Measurements from ENCODE around the gene POLR2M.

The POLR2M gene

GRCh38 chr15:57727031-57727430, 20.5 kb downstream of the POLR2M start:
- Histone ChIP-seq H3K27me3 (ENCODE audit: low read length) (no peaks in the 10 kb centered on the region), H2AFZ (ENCODE audit: low read depth, low read length, severe bottlenecking) (no peak overlapping the region), H4K20me1 (ENCODE audit: low read depth, low read length) (no peaks in the 10 kb centered on the region), H3K27ac (ENCODE audit: low read depth, low read length) (no peak overlapping the region), H3K9me2 (replicated peaks; ENCODE audit: insufficient read depth, low read length) (no peaks in the 10 kb centered on the region), H3K4me2 (ENCODE audit: low read depth, low read length, poor library complexity, severe bottlenecking) (no peak overlapping the region), H3K9ac (ENCODE audit: low read length) (no peak overlapping the region), H3K4me3 (ENCODE audit: insufficient read depth, low read length, poor library complexity, severe bottlenecking) (no peak overlapping the region), H3K36me3 (ENCODE audit: low read length) (no peaks in the 10 kb centered on the region), H3F3A (ENCODE audit: insufficient read depth) (no peaks in the 10 kb centered on the region), H3K9me3 (ENCODE audit: insufficient read depth, low read length) (no peaks in the 10 kb centered on the region), H3K79me2 (ENCODE audit: insufficient read depth, low read length) (no peaks in the 10 kb centered on the region)
- TF ChIP-seq CTCF (IDR thresholded peaks at IDR 0.05; ENCODE audit: insufficient read depth, low read length, poor library complexity, severe bottlenecking) (no peak), EZH2phosphoT487 (conservative IDR thresholded peaks at IDR 0.05; ENCODE audit: low read length) (no peak)

GRCh38 chr15:57728436-57728835, 21.9 kb downstream of the POLR2M start:
- Histone ChIP-seq H3K9me2 (replicated peaks; ENCODE audit: insufficient read depth, low read length) (no peaks in the 10 kb centered on the region), H3K4me3 (ENCODE audit: insufficient read depth, low read length, poor library complexity, severe bottlenecking) (no peak overlapping the region), H2AFZ (ENCODE audit: low read depth, low read length, severe bottlenecking) (no peak overlapping the region), H4K20me1 (ENCODE audit: low read depth, low read length) (no peaks in the 10 kb centered on the region), H3K27me3 (ENCODE audit: low read length) (no peaks in the 10 kb centered on the region), H3K4me2 (ENCODE audit: low read depth, low read length, poor library complexity, severe bottlenecking) (no peak overlapping the region), H3F3A (ENCODE audit: insufficient read depth) (no peaks in the 10 kb centered on the region), H3K36me3 (ENCODE audit: low read length) (no peaks in the 10 kb centered on the region), H3K27ac (ENCODE audit: low read depth, low read length) (no peak overlapping the region), H3K79me2 (ENCODE audit: insufficient read depth, low read length) (no peaks in the 10 kb centered on the region), H3K9me3 (ENCODE audit: insufficient read depth, low read length) (no peaks in the 10 kb centered on the region), H3K9ac (ENCODE audit: low read length) (no peak overlapping the region)
- TF ChIP-seq CTCF (IDR thresholded peaks at IDR 0.05; ENCODE audit: insufficient read depth, low read length, poor library complexity, severe bottlenecking), result no peak
- TF ChIP-seq EZH2phosphoT487 (conservative IDR thresholded peaks at IDR 0.05; ENCODE audit: low read length), result no peak

DNA sequence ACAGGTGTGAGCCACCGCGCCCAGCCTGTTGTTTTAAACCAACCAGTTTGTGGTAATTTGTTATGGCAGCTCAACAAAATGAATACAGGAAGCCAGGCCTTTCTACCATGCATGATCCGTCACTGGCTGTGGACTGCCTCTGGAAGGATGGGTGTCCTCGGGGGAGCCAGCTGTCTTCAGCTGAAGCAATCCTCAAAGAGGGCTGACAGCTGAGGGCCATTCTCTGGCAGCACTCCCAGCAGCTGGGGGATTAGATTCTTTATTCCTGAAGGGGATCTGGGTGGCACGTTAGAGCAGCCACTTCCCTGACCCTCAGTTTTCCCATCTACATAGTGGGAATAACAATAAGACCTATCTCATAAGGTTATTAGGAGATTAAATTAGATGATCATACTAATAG, 24.4 kb downstream of the POLR2M start:
- H2AFZ ChIP-seq (ENCODE audit: low read depth, low read length, severe bottlenecking), result no peak overlapping the region
- no peak overlapping the region for H3K4me3 ChIP-seq (ENCODE audit: insufficient read depth, low read length, poor library complexity, severe bottlenecking)
- H3K79me2 ChIP-seq (ENCODE audit: insufficient read depth, low read length), result no peaks in the 10 kb centered on the region
- TF ChIP-seq EZH2phosphoT487 (conservative IDR thresholded peaks at IDR 0.05; ENCODE audit: low read length), result no peak
- TF ChIP-seq CTCF (IDR thresholded peaks at IDR 0.05; ENCODE audit: insufficient read depth, low read length, poor library complexity, severe bottlenecking), result no peak
- no peaks in the 10 kb centered on the region for H3K9me2 ChIP-seq (replicated peaks; ENCODE audit: insufficient read depth, low read length)
- H4K20me1 ChIP-seq (ENCODE audit: low read depth, low read length), result no peaks in the 10 kb centered on the region
- no peaks in the 10 kb centered on the region for H3F3A ChIP-seq (ENCODE audit: insufficient read depth)
- no peaks in the 10 kb centered on the region for H3K27me3 ChIP-seq (ENCODE audit: low read length)
- no peak overlapping the region for H3K27ac ChIP-seq (ENCODE audit: low read depth, low read length)
- no peaks in the 10 kb centered on the region for H3K9me3 ChIP-seq (ENCODE audit: insufficient read depth, low read length)
- H3K9ac ChIP-seq (ENCODE audit: low read length), result no peak overlapping the region
- no peaks in the 10 kb centered on the region for H3K36me3 ChIP-seq (ENCODE audit: low read length)
- H3K4me2 ChIP-seq (ENCODE audit: low read depth, low read length, poor library complexity, severe bottlenecking), result no peak overlapping the region

All from SU-DHL-6 (cell line).